MM.1S (cell line): ENCODE measurements around the gene SVOP.

Source experiments
- CTCF ChIP-seq: fragments of 300-600 bp; sonication (generic); IDR thresholded peaks from 2 replicates; pipeline ENCODE4 v1.5.1; 2016; ENCODE audit warnings: antibody characterized with exemption, low read length, mixed read lengths
- EZH2 ChIP-seq: fragments of 300-600 bp; sonication (generic); optimal IDR thresholded peaks from 2 replicates; pipeline ENCODE3; 2017; ENCODE audit warnings: low read depth, mild to moderate bottlenecking, antibody characterized with exemption, low read length, mixed read lengths
- EZH2phosphoT487 ChIP-seq: fragments of 300-600 bp; sonication (generic); IDR thresholded peaks from 2 replicates; pipeline ENCODE4 v1.6.1; 2018; ENCODE audit warnings: antibody characterized with exemption, low read length

GRCh38 chr12:108861878-108862587 is 158.8 kb downstream of the SVOP start:
- TF ChIP-seq CTCF (no peak), EZH2phosphoT487 (no peak), EZH2 (no peak)
